ENCODE results near the gene ELOB. TPM values are rescaled to one million over a fixed set of nuclear protein-coding genes. Genes with fewer than 3 reads are reported as not detected.

Gene ELOB
- total RNA-seq, 1 donor from 2014 or later: 178 TPM

GRCh38 chr16:2810651-2811050 is 33.6 kb upstream of the ELOB start:
- Histone ChIP-seq H3K9ac (ENCODE audit: low read depth in 1 of 3, low read length in 3 of 3) (no peak overlapping the region), H3K4me1 (ENCODE audit: control insufficient read depth in 3 of 3, insufficient read depth in 3 of 3, low read length in 3 of 3) (peaks cover 7 to 10% (median 10%) of the 10 kb centered on the region in 3 donors), H3K36me3 (ENCODE audit: control insufficient read depth in 3 of 3, insufficient read depth in 3 of 3, low read length in 3 of 3) (no peaks in the 10 kb centered on the region), H3K4me3 (ENCODE audit: low read length in 3 of 3) (no peak overlapping the region), H3K27ac (ENCODE audit: low read depth, low read length) (no peak overlapping the region), H3K9me3 (ENCODE audit: control insufficient read depth in 3 of 3, low read length in 3 of 3) (no peaks in the 10 kb centered on the region), H3K27me3 (ENCODE audit: control insufficient read depth in 3 of 3, insufficient read depth in 3 of 3, low read length in 3 of 3) (peaks cover 24 to 48% (median 26%) of the 10 kb centered on the region in 3 donors)

- H3K27me3 ChIP-seq (ENCODE audit: control insufficient read depth in 3 of 3, insufficient read depth in 3 of 3, low read length in 3 of 3): peaks cover 20 to 46% (median 27%) of the 10 kb centered on the region in 3 donors
- no peak overlapping the region for H3K4me3 ChIP-seq (ENCODE audit: low read length in 3 of 3)
- peaks cover under 1 to 6% (median 2%) of the 10 kb centered on the region in 3 donors for H3K9me3 ChIP-seq (ENCODE audit: control insufficient read depth in 3 of 3, low read length in 3 of 3)
- H3K27ac ChIP-seq (ENCODE audit: low read depth, low read length): no peak overlapping the region
- no peak overlapping the region for H3K9ac ChIP-seq (ENCODE audit: low read depth in 1 of 3, low read length in 3 of 3)
- H3K4me1 ChIP-seq (ENCODE audit: control insufficient read depth in 3 of 3, insufficient read depth in 3 of 3, low read length in 3 of 3): peaks cover 7 to 10% (median 10%) of the 10 kb centered on the region in 3 donors
- no peaks in the 10 kb centered on the region for H3K36me3 ChIP-seq (ENCODE audit: control insufficient read depth in 3 of 3, insufficient read depth in 3 of 3, low read length in 3 of 3)
Measured at GRCh38 chr16:2809149-2809760, 32.2 kb upstream of the ELOB start.

GRCh38 chr16:2808181-2808580 is 31.1 kb upstream of the ELOB start:
- Histone ChIP-seq H3K9ac (ENCODE audit: low read depth in 1 of 3, low read length in 3 of 3) (no peak overlapping the region), H3K9me3 (ENCODE audit: control insufficient read depth in 3 of 3, low read length in 3 of 3) (peaks cover 5 to 11% (median 6%) of the 10 kb centered on the region in 3 donors), H3K4me3 (ENCODE audit: low read length in 3 of 3) (no peak overlapping the region), H3K27ac (ENCODE audit: low read depth, low read length) (no peak overlapping the region), H3K27me3 (ENCODE audit: control insufficient read depth in 3 of 3, insufficient read depth in 3 of 3, low read length in 3 of 3) (peaks cover 20 to 46% (median 27%) of the 10 kb centered on the region in 3 donors), H3K36me3 (ENCODE audit: control insufficient read depth in 3 of 3, insufficient read depth in 3 of 3, low read length in 3 of 3) (no peaks in the 10 kb centered on the region), H3K4me1 (ENCODE audit: control insufficient read depth in 3 of 3, insufficient read depth in 3 of 3, low read length in 3 of 3) (peaks cover 7 to 10% (median 10%) of the 10 kb centered on the region in 3 donors)

- no peaks in the 10 kb centered on the region for H3K4me1 ChIP-seq (ENCODE audit: control insufficient read depth in 3 of 3, insufficient read depth in 3 of 3, low read length in 3 of 3)
- H3K27ac ChIP-seq (ENCODE audit: low read depth, low read length): no peak overlapping the region
- no peak overlapping the region for H3K9ac ChIP-seq (ENCODE audit: low read depth in 1 of 3, low read length in 3 of 3)
- H3K9me3 ChIP-seq (ENCODE audit: control insufficient read depth in 3 of 3, low read length in 3 of 3): peaks cover 5 to 11% (median 6%) of the 10 kb centered on the region in 3 donors
- no peak overlapping the region for H3K4me3 ChIP-seq (ENCODE audit: low read length in 3 of 3)
- H3K27me3 ChIP-seq (ENCODE audit: control insufficient read depth in 3 of 3, insufficient read depth in 3 of 3, low read length in 3 of 3): peaks cover 15 to 35% (median 25%) of the 10 kb centered on the region in 3 donors
- no peaks in the 10 kb centered on the region for H3K36me3 ChIP-seq (ENCODE audit: control insufficient read depth in 3 of 3, insufficient read depth in 3 of 3, low read length in 3 of 3)
Measured at GRCh38 chr16:2806286-2806685, 29.2 kb upstream of the ELOB start.

GRCh38 chr16:2804728-2805127 is 27.6 kb upstream of the ELOB start:
- no peak overlapping the region for H3K4me3 ChIP-seq (ENCODE audit: low read length in 3 of 3)
- peaks cover 9 to 26% (median 18%) of the 10 kb centered on the region in 3 donors for H3K27me3 ChIP-seq (ENCODE audit: control insufficient read depth in 3 of 3, insufficient read depth in 3 of 3, low read length in 3 of 3)
- peaks cover 5 to 11% (median 6%) of the 10 kb centered on the region in 3 donors for H3K9me3 ChIP-seq (ENCODE audit: control insufficient read depth in 3 of 3, low read length in 3 of 3)
- H3K27ac ChIP-seq (ENCODE audit: low read depth, low read length): no peak overlapping the region
- no peak overlapping the region for H3K9ac ChIP-seq (ENCODE audit: low read depth in 1 of 3, low read length in 3 of 3)
- H3K4me1 ChIP-seq (ENCODE audit: control insufficient read depth in 3 of 3, insufficient read depth in 3 of 3, low read length in 3 of 3): no peaks in the 10 kb centered on the region
- no peaks in the 10 kb centered on the region for H3K36me3 ChIP-seq (ENCODE audit: control insufficient read depth in 3 of 3, insufficient read depth in 3 of 3, low read length in 3 of 3)

- H3K9me3 ChIP-seq (ENCODE audit: control insufficient read depth in 3 of 3, low read length in 3 of 3): peaks cover 5 to 11% (median 6%) of the 10 kb centered on the region in 3 donors
- H3K9ac ChIP-seq (ENCODE audit: low read depth in 1 of 3, low read length in 3 of 3): no peak overlapping the region
- H3K27ac ChIP-seq (ENCODE audit: low read depth, low read length): no peak overlapping the region
- no peaks in the 10 kb centered on the region for H3K4me1 ChIP-seq (ENCODE audit: control insufficient read depth in 3 of 3, insufficient read depth in 3 of 3, low read length in 3 of 3)
- H3K27me3 ChIP-seq (ENCODE audit: control insufficient read depth in 3 of 3, insufficient read depth in 3 of 3, low read length in 3 of 3): peaks cover 9 to 32% (median 26%) of the 10 kb centered on the region in 3 donors
- H3K4me3 ChIP-seq (ENCODE audit: low read length in 3 of 3): no peak overlapping the region
- no peaks in the 10 kb centered on the region for H3K36me3 ChIP-seq (ENCODE audit: control insufficient read depth in 3 of 3, insufficient read depth in 3 of 3, low read length in 3 of 3)
Measured at GRCh38 chr16:2803545-2804195, 26.6 kb upstream of the ELOB start.

- no peak overlapping the region for H3K27ac ChIP-seq (ENCODE audit: low read depth, low read length)
- peaks cover 0 to 20% (median 15%) of the 10 kb centered on the region in 3 donors for H3K27me3 ChIP-seq (ENCODE audit: control insufficient read depth in 3 of 3, insufficient read depth in 3 of 3, low read length in 3 of 3)
- no peaks in the 10 kb centered on the region for H3K36me3 ChIP-seq (ENCODE audit: control insufficient read depth in 3 of 3, insufficient read depth in 3 of 3, low read length in 3 of 3)
- H3K9me3 ChIP-seq (ENCODE audit: control insufficient read depth in 3 of 3, low read length in 3 of 3): peaks cover 5 to 9% (median 6%) of the 10 kb centered on the region in 3 donors
- H3K4me3 ChIP-seq (ENCODE audit: low read length in 3 of 3): no peak overlapping the region
- H3K4me1 ChIP-seq (ENCODE audit: control insufficient read depth in 3 of 3, insufficient read depth in 3 of 3, low read length in 3 of 3): no peaks in the 10 kb centered on the region
- H3K9ac ChIP-seq (ENCODE audit: low read depth in 1 of 3, low read length in 3 of 3): no peak overlapping the region
Measured at GRCh38 chr16:2799859-2800226, 22.8 kb upstream of the ELOB start.

GRCh38 chr16:2799205-2799858 is 22.3 kb upstream of the ELOB start:
- Histone ChIP-seq H3K36me3 (ENCODE audit: control insufficient read depth in 3 of 3, insufficient read depth in 3 of 3, low read length in 3 of 3) (no peaks in the 10 kb centered on the region), H3K27me3 (ENCODE audit: control insufficient read depth in 3 of 3, insufficient read depth in 3 of 3, low read length in 3 of 3) (peaks cover 0 to 21% (median 13%) of the 10 kb centered on the region in 3 donors), H3K4me1 (ENCODE audit: control insufficient read depth in 3 of 3, insufficient read depth in 3 of 3, low read length in 3 of 3) (no peaks in the 10 kb centered on the region), H3K9ac (ENCODE audit: low read depth in 1 of 3, low read length in 3 of 3) (no peak overlapping the region), H3K4me3 (ENCODE audit: low read length in 3 of 3) (no peak overlapping the region), H3K27ac (ENCODE audit: low read depth, low read length) (no peak overlapping the region), H3K9me3 (ENCODE audit: control insufficient read depth in 3 of 3, low read length in 3 of 3) (peaks cover 5 to 6% (median 5%) of the 10 kb centered on the region in 3 donors)

GRCh38 chr16:2798723-2799204 is 21.7 kb upstream of the ELOB start:
- Histone ChIP-seq H3K27ac (ENCODE audit: low read depth, low read length) (no peak overlapping the region), H3K4me3 (ENCODE audit: low read length in 3 of 3) (no peak overlapping the region), H3K9me3 (ENCODE audit: control insufficient read depth in 3 of 3, low read length in 3 of 3) (peaks cover 0 to 3% (median under 1%) of the 10 kb centered on the region in 3 donors), H3K36me3 (ENCODE audit: control insufficient read depth in 3 of 3, insufficient read depth in 3 of 3, low read length in 3 of 3) (no peaks in the 10 kb centered on the region), H3K27me3 (ENCODE audit: control insufficient read depth in 3 of 3, insufficient read depth in 3 of 3, low read length in 3 of 3) (peaks cover 0 to 22% (median 13%) of the 10 kb centered on the region in 3 donors), H3K9ac (ENCODE audit: low read depth in 1 of 3, low read length in 3 of 3) (no peak overlapping the region), H3K4me1 (ENCODE audit: control insufficient read depth in 3 of 3, insufficient read depth in 3 of 3, low read length in 3 of 3) (no peaks in the 10 kb centered on the region)

Data from skeletal muscle tissue (tissue), 4 donors.